HepG2 (cell line): Measurements from ENCODE around the gene ARHGEF16. TPM values are rescaled to one million over a fixed set of nuclear protein-coding genes. Genes with fewer than 3 reads are reported as not detected.

Source experiments
- AKAP8 ChIP-seq: sonication (generic); formaldehyde crosslinking; IDR thresholded peaks from 2 replicates; pipeline ENCODE4 v1.5.1; 2020; ENCODE audit warnings: mild to moderate bottlenecking, missing genetic modification reagents
- BHLHE40 ChIP-seq: IDR thresholded peaks from 2 replicates; pipeline ENCODE4 v1.6.1; 2011; ENCODE audit warnings: low read length, improper control_type of control experiment
- FOXO1 ChIP-seq: sonication (generic); formaldehyde crosslinking; IDR thresholded peaks from 2 replicates; pipeline ENCODE4 v1.4.0; 2020; ENCODE audit warnings: missing genetic modification reagents
- HES4 ChIP-seq: sonication (generic); formaldehyde crosslinking; IDR thresholded peaks from 2 replicates; pipeline ENCODE4 v1.9.0; 2021; ENCODE audit warnings: mild to moderate bottlenecking, missing genetic modification reagents, borderline replicate concordance
- ISL2 ChIP-seq: sonication (generic); formaldehyde crosslinking; IDR thresholded peaks from 2 replicates; pipeline ENCODE4 v1.5.0; 2020; ENCODE audit warnings: missing genetic modification reagents
- JARID2 ChIP-seq: sonication (generic); formaldehyde crosslinking; IDR thresholded peaks from 2 replicates; pipeline ENCODE4 v1.8.1; 2023; ENCODE audit warnings: missing genetic modification reagents, inconsistent platforms; ENCODE audit not compliant: insufficient replicate concordance
- MAZ ChIP-seq, 2 experiments: sonication (generic) in 1 of 2; formaldehyde crosslinking in 1 of 2; IDR thresholded peaks; 2 replicates each; pipeline versions ENCODE4 v1.5.0 to v1.6.1; 2012 to 2020; ENCODE audit warnings: low read depth in 2 of 2, mild to moderate bottlenecking in 2 of 2, borderline replicate concordance in 1 of 2, improper control_type of control experiment in 1 of 2, low read length in 1 of 2, missing genetic modification reagents in 1 of 2, moderate library complexity in 1 of 2
- PCBP2 ChIP-seq: fragments of 200-400 bp; formaldehyde crosslinking; optimal IDR thresholded peaks from 2 replicates; pipeline ENCODE3; 2018; ENCODE audit warnings: low read length, low read depth; ENCODE audit not compliant: poor library complexity, severe bottlenecking
- POLR2AphosphoS5 ChIP-seq: IDR thresholded peaks from 2 replicates; pipeline ENCODE4 v1.6.1; 2012; ENCODE audit warnings: low read depth, low read length
- SIX4 ChIP-seq: sonication (generic); formaldehyde crosslinking; IDR thresholded peaks from 2 replicates; pipeline ENCODE4 v1.4.0; 2020; ENCODE audit warnings: missing genetic modification reagents
- TBL1XR1 ChIP-seq: fragments of 150-350 bp; IDR thresholded peaks from 2 replicates; pipeline ENCODE4 v1.6.1; 2014; ENCODE audit warnings: borderline replicate concordance, low read length; ENCODE audit not compliant: partially characterized antibody
- ZBTB3 ChIP-seq: sonication (generic); formaldehyde crosslinking; IDR thresholded peaks from 2 replicates; pipeline ENCODE4 v1.4.0; 2020; ENCODE audit warnings: low read depth, mild to moderate bottlenecking, moderate library complexity, missing genetic modification reagents, borderline replicate concordance
- ZNF160 ChIP-seq: sonication (generic); formaldehyde crosslinking; IDR thresholded peaks from 2 replicates; pipeline ENCODE4 v1.8.0; 2022; ENCODE audit warnings: mild to moderate bottlenecking, inconsistent platforms, missing genetic modification reagents
- ZNF432 ChIP-seq: sonication (generic); formaldehyde crosslinking; IDR thresholded peaks from 2 replicates; pipeline ENCODE4 v1.5.0; 2020; ENCODE audit warnings: missing genetic modification reagents, mild to moderate bottlenecking, borderline replicate concordance
- ZNF737 ChIP-seq: sonication (generic); formaldehyde crosslinking; IDR thresholded peaks from 2 replicates; pipeline ENCODE4 v1.5.0; 2020; ENCODE audit warnings: missing genetic modification reagents, mild to moderate bottlenecking, borderline replicate concordance
- polyA plus RNA-seq, 8 experiments: library from polyadenylated mRNA; depleted of rRNA in 3 of 8; stranded (reverse) in 7 of 8; unstranded in 1 of 8; fragments of >200 nt; fragmentation: Illumina TruSeq in 4 of 8; extraction: Trizol in 4 of 8; gene quantifications; 2 replicates each; pipeline versions ENCODE4 v1.2.1 to v1.2.3, GENCODE V29; 2011 to 2016; ENCODE audit warnings: low read depth in 4 of 8, missing spikeins in 1 of 8, mixed read lengths in 1 of 8; ENCODE audit not compliant: insufficient read depth in 1 of 8
- total RNA-seq, 5 experiments: library from RNA; depleted of rRNA; stranded (reverse); fragments of >200 nt; fragmentation: Illumina TruSeq; extraction: Trizol; gene quantifications; 2 replicates each; pipeline ENCODE4 v1.2.3, GENCODE V29; 2016; ENCODE audit warnings: low read depth in 1 of 5
- TF ChIP-seq, protein P1 (sequence below): sonication (generic); formaldehyde crosslinking; IDR thresholded peaks from 2 replicates; pipeline ENCODE4 v1.8.0; 2022; ENCODE audit warnings: missing genetic modification reagents, mild to moderate bottlenecking, moderate library complexity, borderline replicate concordance
- TF ChIP-seq, protein P2 (sequence below): sonication (generic); formaldehyde crosslinking; IDR thresholded peaks from 2 replicates; pipeline ENCODE4 v1.4.0; 2020; ENCODE audit warnings: mild to moderate bottlenecking, low read depth, missing genetic modification reagents
- TF ChIP-seq, protein P3 (sequence below): IDR thresholded peaks from 2 replicates; pipeline ENCODE4 v1.6.1; 2012; ENCODE audit warnings: low read length, improper control_type of control experiment
- TF ChIP-seq, protein P4 (sequence below): sonication (generic); formaldehyde crosslinking; IDR thresholded peaks from 2 replicates; pipeline ENCODE4 v1.4.0; 2020; ENCODE audit warnings: mild to moderate bottlenecking, low read depth, missing genetic modification reagents

ARHGEF16 gene
- total and polyA plus RNA-seq, 2 of the 13 experiments (the other 11 are each of a cell fraction or from before 2014, with no cell fraction given), result 20.3 to 39.9 TPM

DNA sequence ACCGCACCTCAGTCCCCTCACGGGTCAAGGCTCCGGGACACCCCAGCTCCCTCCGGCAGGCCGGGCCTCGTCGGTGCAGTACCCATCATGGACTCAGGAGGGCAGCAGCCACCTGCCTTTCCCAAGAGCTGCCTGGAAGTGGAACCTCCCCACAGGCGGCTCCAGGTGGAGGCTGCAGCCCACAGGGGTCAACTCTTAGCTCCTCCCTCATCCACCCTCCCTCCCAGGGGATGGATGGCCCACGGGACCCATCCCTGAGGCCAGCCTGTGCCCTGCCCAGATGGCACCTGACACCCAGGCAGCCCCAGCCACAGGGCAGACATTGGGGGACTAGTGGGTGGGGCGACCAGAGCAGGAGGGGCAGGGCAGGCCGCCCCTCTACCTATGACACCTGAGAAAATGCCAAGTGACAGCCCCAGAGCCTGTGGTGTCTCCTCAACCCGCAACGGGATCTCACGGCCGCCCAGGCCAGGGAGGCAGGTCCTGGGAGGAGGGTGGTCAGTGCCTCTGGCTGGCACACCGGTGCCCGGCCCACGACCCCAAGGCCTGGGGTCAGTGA, 1.2 kb upstream of the ARHGEF16 start (continued):
- TF ChIP-seq, protein P1, sequence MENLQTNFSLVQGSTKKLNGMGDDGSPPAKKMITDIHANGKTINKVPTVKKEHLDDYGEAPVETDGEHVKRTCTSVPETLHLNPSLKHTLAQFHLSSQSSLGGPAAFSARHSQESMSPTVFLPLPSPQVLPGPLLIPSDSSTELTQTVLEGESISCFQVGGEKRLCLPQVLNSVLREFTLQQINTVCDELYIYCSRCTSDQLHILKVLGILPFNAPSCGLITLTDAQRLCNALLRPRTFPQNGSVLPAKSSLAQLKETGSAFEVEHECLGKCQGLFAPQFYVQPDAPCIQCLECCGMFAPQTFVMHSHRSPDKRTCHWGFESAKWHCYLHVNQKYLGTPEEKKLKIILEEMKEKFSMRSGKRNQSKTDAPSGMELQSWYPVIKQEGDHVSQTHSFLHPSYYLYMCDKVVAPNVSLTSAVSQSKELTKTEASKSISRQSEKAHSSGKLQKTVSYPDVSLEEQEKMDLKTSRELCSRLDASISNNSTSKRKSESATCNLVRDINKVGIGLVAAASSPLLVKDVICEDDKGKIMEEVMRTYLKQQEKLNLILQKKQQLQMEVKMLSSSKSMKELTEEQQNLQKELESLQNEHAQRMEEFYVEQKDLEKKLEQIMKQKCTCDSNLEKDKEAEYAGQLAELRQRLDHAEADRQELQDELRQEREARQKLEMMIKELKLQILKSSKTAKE (CRISPR knock-in tag), result no peak
- TF ChIP-seq TBL1XR1 (no peak), FOXO1 (CRISPR knock-in tag) (peak; percentile 43; the same call in 1 of the 2 replicates), JARID2 (CRISPR knock-in tag) (no peak), SIX4 (CRISPR knock-in tag) (no peak), ZNF432 (CRISPR knock-in tag) (no peak), ZNF737 (CRISPR knock-in tag) (no peak), HES4 (0 out of 2 replicates have a peak, but pooled peaks have one; percentile 19), POLR2AphosphoS5 (peak; percentile 55; the same call in 1 of the 2 replicates), ZBTB3 (no peak), BHLHE40 (no peak; the same call in 1 of the 2 replicates), ZNF160 (CRISPR knock-in tag) (no peak), PCBP2 (no peak), AKAP8 (CRISPR knock-in tag) (peak; percentile 96; the same call in 1 of the 2 replicates), ISL2 (CRISPR knock-in tag) (no peak), MAZ (IDR thresholded peaks at IDR 0.05; ENCODE audit: borderline replicate concordance, low read depth, low read length) (peak; percentile 43; the same call in 1 of the 2 replicates), MAZ (CRISPR knock-in tag; IDR thresholded peaks at IDR 0.05; ENCODE audit: low read depth) (peak; percentile 51; the same call in 1 of the 2 replicates)
- TF ChIP-seq, protein P2, sequence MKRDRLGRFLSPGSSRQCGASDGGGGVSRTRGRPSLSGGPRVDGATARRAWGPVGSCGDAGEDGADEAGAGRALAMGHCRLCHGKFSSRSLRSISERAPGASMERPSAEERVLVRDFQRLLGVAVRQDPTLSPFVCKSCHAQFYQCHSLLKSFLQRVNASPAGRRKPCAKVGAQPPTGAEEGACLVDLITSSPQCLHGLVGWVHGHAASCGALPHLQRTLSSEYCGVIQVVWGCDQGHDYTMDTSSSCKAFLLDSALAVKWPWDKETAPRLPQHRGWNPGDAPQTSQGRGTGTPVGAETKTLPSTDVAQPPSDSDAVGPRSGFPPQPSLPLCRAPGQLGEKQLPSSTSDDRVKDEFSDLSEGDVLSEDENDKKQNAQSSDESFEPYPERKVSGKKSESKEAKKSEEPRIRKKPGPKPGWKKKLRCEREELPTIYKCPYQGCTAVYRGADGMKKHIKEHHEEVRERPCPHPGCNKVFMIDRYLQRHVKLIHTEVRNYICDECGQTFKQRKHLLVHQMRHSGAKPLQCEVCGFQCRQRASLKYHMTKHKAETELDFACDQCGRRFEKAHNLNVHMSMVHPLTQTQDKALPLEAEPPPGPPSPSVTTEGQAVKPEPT, result no peak
- TF ChIP-seq, protein P3, sequence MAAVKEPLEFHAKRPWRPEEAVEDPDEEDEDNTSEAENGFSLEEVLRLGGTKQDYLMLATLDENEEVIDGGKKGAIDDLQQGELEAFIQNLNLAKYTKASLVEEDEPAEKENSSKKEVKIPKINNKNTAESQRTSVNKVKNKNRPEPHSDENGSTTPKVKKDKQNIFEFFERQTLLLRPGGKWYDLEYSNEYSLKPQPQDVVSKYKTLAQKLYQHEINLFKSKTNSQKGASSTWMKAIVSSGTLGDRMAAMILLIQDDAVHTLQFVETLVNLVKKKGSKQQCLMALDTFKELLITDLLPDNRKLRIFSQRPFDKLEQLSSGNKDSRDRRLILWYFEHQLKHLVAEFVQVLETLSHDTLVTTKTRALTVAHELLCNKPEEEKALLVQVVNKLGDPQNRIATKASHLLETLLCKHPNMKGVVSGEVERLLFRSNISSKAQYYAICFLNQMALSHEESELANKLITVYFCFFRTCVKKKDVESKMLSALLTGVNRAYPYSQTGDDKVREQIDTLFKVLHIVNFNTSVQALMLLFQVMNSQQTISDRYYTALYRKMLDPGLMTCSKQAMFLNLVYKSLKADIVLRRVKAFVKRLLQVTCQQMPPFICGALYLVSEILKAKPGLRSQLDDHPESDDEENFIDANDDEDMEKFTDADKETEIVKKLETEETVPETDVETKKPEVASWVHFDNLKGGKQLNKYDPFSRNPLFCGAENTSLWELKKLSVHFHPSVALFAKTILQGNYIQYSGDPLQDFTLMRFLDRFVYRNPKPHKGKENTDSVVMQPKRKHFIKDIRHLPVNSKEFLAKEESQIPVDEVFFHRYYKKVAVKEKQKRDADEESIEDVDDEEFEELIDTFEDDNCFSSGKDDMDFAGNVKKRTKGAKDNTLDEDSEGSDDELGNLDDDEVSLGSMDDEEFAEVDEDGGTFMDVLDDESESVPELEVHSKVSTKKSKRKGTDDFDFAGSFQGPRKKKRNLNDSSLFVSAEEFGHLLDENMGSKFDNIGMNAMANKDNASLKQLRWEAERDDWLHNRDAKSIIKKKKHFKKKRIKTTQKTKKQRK, result no peak
- TF ChIP-seq, protein P4, sequence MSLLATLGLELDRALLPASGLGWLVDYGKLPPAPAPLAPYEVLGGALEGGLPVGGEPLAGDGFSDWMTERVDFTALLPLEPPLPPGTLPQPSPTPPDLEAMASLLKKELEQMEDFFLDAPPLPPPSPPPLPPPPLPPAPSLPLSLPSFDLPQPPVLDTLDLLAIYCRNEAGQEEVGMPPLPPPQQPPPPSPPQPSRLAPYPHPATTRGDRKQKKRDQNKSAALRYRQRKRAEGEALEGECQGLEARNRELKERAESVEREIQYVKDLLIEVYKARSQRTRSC (CRISPR knock-in tag), result no peak
